GM12878 (cell line): ENCODE measurements around the gene H2AZ1. TPM values are rescaled to one million over a fixed set of nuclear protein-coding genes. Genes with fewer than 3 reads are reported as not detected.

Experiments used
- ATAC-seq: fragments of 200-7000 bp; cut with Tn5 transposase; 3 replicates; pipeline ENCODE4 v1.9.1; 2020; ENCODE audit warnings: mild to moderate bottlenecking, moderate library complexity
- BruUV-seq: library from RNA; stranded (reverse); fragments of 400-500 nt; replicated peaks from 2 replicates; lab custom pipeline; 2021; lab: Mats Ljungman, UMichigan
- CTCF ChIA-PET: fragments of 300-600 bp; sonication (Branson Sonifier 250); formaldehyde crosslinking; extraction: SDS; loops from one replicate; lab custom pipeline; 2021; ENCODE audit warnings: inconsistent platforms; lab: Yijun Ruan, JAX
- POLR2A ChIA-PET: fragments of 350-600 bp; formaldehyde crosslinking; extraction: SDS; loops from one replicate; lab custom pipeline; 2021; ENCODE audit warnings: inconsistent platforms; lab: Charles Lee
- RAD21 ChIA-PET: fragments of 300-600 bp; sonication (Branson Sonifier 250); formaldehyde crosslinking; loops from one replicate; lab custom pipeline; 2023; ENCODE audit warnings: antibody characterized with exemption; ENCODE audit not compliant: unreplicated experiment; lab: Charles Lee
- SMC1A ChIA-PET: fragments of 300-600 bp; sonication (Branson Sonifier 250); formaldehyde crosslinking; loops from one replicate; lab custom pipeline; 2023; ENCODE audit not compliant: unreplicated experiment, uncharacterized antibody; lab: Charles Lee
- DNase-seq: peaks from one replicate; pipeline ENCODE4 v3.0.0-alpha.2; 2011; ENCODE audit warnings: low read depth, low spot score
- FAIRE-seq: peaks from 3 replicates; lab custom pipeline; 2011; peaks lifted over from hg19 to GRCh38; lab: Jason Lieb, UNC
- H2AFZ ChIP-seq: 2 replicates; pipeline ENCODE4 v1.6.0; 2011; ENCODE audit warnings: low read depth, low read length, control low read depth; ENCODE audit not compliant: control insufficient read depth
- H3K27ac ChIP-seq: 2 replicates; pipeline ENCODE4 v1.5.1; 2011; ENCODE audit warnings: control low read depth; ENCODE audit not compliant: control insufficient read depth, insufficient read depth
- H3K27me3 ChIP-seq, 2 experiments: replicated peaks in 1 of 2; 2 replicates each; pipeline versions ENCODE4 v1.6.0 to v1.6.1; 2011; ENCODE audit warnings: low read length in 1 of 2; ENCODE audit not compliant: control insufficient read depth in 2 of 2, insufficient read depth in 2 of 2
- H3K36me3 ChIP-seq, 2 experiments: 2 replicates each; pipeline ENCODE4 v1.5.1; 2011; ENCODE audit warnings: low read length in 1 of 2; ENCODE audit not compliant: control insufficient read depth in 2 of 2, insufficient read depth in 2 of 2
- H3K4me1 ChIP-seq: 2 replicates; pipeline ENCODE4 v1.6.1; 2011; ENCODE audit warnings: mild to moderate bottlenecking, low read length, moderate library complexity, mixed read lengths; ENCODE audit not compliant: control insufficient read depth, insufficient read depth
- H3K4me2 ChIP-seq: 2 replicates; pipeline ENCODE4 v1.6.0; 2011; ENCODE audit warnings: control low read depth; ENCODE audit not compliant: control insufficient read depth, insufficient read depth
- H3K4me3 ChIP-seq: fragments of 200-600 bp; sonication (generic); 2 replicates; pipeline ENCODE4 v1.5.1; 2016
- H3K79me2 ChIP-seq: 2 replicates; pipeline ENCODE4 v1.6.0; 2011; ENCODE audit warnings: low read length; ENCODE audit not compliant: control insufficient read depth, insufficient read depth
- H3K9ac ChIP-seq: 2 replicates; pipeline ENCODE4 v1.8.0; 2011; ENCODE audit warnings: low read length, control low read depth, mixed read lengths; ENCODE audit not compliant: control insufficient read depth, insufficient read depth
- H3K9me3 ChIP-seq: replicated peaks from 3 replicates; pipeline ENCODE4 v1.5.1; 2011; ENCODE audit warnings: mild to moderate bottlenecking, low read length; ENCODE audit not compliant: control insufficient read depth, insufficient read depth
- H4K20me1 ChIP-seq: 2 replicates; pipeline ENCODE4 v1.6.0; 2011; ENCODE audit not compliant: control insufficient read depth, insufficient read depth
- JUNB ChIP-seq: IDR thresholded peaks from 2 replicates; pipeline ENCODE4 v1.6.1; 2016; ENCODE audit warnings: antibody characterized with exemption, mild to moderate bottlenecking
- NFIC ChIP-seq: IDR thresholded peaks from 2 replicates; pipeline ENCODE4 v1.6.1; 2012; ENCODE audit warnings: low read depth, mild to moderate bottlenecking, inconsistent platforms, low read length, moderate library complexity
- POLR2A ChIP-seq: IDR thresholded peaks from 2 replicates; pipeline ENCODE4 v1.6.1; 2011; ENCODE audit warnings: low read depth, mild to moderate bottlenecking, low read length
- RAD21 ChIP-seq: IDR thresholded peaks from 2 replicates; pipeline ENCODE4 v1.6.1; 2011; ENCODE audit warnings: mild to moderate bottlenecking, low read depth, low read length, moderate library complexity; ENCODE audit not compliant: insufficient read depth
- RBBP5 ChIP-seq: fragments of 200-600 bp; sonication (generic); conservative IDR thresholded peaks from 2 replicates; pipeline ENCODE4 v1.6.1; 2016
- SIX5 ChIP-seq: IDR thresholded peaks from 2 replicates; pipeline ENCODE4 v1.6.1; 2011; ENCODE audit warnings: mild to moderate bottlenecking, low read depth, low read length, moderate library complexity; ENCODE audit not compliant: severe bottlenecking
- SP1 ChIP-seq: IDR thresholded peaks from one replicate; pipeline ENCODE4 v1.6.1; 2011; ENCODE audit warnings: low read depth, low read length
- TAF1 ChIP-seq: IDR thresholded peaks from 2 replicates; pipeline ENCODE4 v1.6.1; 2011; ENCODE audit warnings: mild to moderate bottlenecking, low read depth, low read length, borderline replicate concordance
- ZNF274 ChIP-seq: IDR thresholded peaks from one replicate; pipeline ENCODE4 v1.8.0; 2011; ENCODE audit not compliant: insufficient read length, insufficient read depth
- WGBS: methylation state at CpG from one replicate; pipeline ENCODE4 v1.1.6; 2016; ENCODE audit warnings: low lambda C conversion rate; ENCODE audit not compliant: insufficient replicate concordance, insufficient coverage; ENCODE audit errors: missing lambda C conversion rate; 5-methylcytosine and 5-hydroxymethylcytosine counted together
- in situ Hi-C: fragments of 300-500 bp; cut with MboI; formaldehyde crosslinking; loops from 9 replicates; pipeline ENCODE4 v1.14.3; 2018; ENCODE audit warnings: mixed read lengths
- intact Hi-C: fragments of 100-400 bp; cut with micrococcal nuclease; formaldehyde crosslinking; loops from one replicate; pipeline ENCODE4 v1.14.2; 2022; ENCODE audit not compliant: unreplicated experiment
- polyA plus RNA-seq, 11 experiments: library from polyadenylated mRNA; depleted of rRNA in 4 of 11; unstranded in 6 of 11; stranded (reverse) in 5 of 11; fragments of >200 nt; fragmentation: Nextera tagmentation in 4 of 11; fragmentation: Illumina TruSeq in 1 of 11; extraction: Ambion mirVana in 4 of 11; extraction: Trizol in 1 of 11; gene quantifications; 1 replicate in 1 of 11; 2 replicates in 10 of 11; pipeline versions ENCODE4 v1.2.1 to v1.2.3, GENCODE V29; 2011 to 2016; ENCODE audit warnings: inconsistent platforms in 2 of 11, missing spikeins in 2 of 11, low read depth in 1 of 11
- total RNA-seq, 4 experiments: library from RNA; depleted of rRNA in 3 of 4; stranded (reverse); fragments of >200 nt in 3 of 4; fragmentation: Illumina TruSeq in 1 of 4; extraction: Trizol in 1 of 4; gene quantifications; 2 replicates each; pipeline versions ENCODE4 v1.2.1 to v1.2.3, GENCODE V29; 2013 to 2021
- TF ChIP-seq, protein P1 (sequence below), 3 experiments: IDR thresholded peaks in 2 of 3; conservative IDR thresholded peaks in 1 of 3; 2 replicates each; pipeline ENCODE4 v1.5.1; 2011; ENCODE audit warnings: low read depth in 3 of 3, low read length in 3 of 3, mild to moderate bottlenecking in 3 of 3, control low read depth in 2 of 3, moderate library complexity in 2 of 3, inconsistent platforms in 1 of 3, mixed read lengths in 1 of 3; ENCODE audit not compliant: control insufficient read depth in 2 of 3, insufficient read depth in 1 of 3; ENCODE audit errors: extremely low read depth in 1 of 3

H2AZ1 gene
- total and polyA plus RNA-seq, 10 of the 15 experiments (the other 5 are each of a cell fraction or from before 2014, with no cell fraction given): 652 to 4,800 (median 898) TPM

- Histone ChIP-seq H3K4me1 (no peaks in the 10 kb centered on the region), H3K27me3 (no peaks in the 10 kb centered on the region), H3K9ac (no peak overlapping the region), H3K9me3 (no peaks in the 10 kb centered on the region), H3K36me3 (no peaks in the 10 kb centered on the region), H3K4me3 (no peak overlapping the region), H4K20me1 (no peaks in the 10 kb centered on the region), H3K79me2 (no peaks in the 10 kb centered on the region), H2AFZ (peak overlapping the region; percentile 44; the same call in 1 of the 2 replicates), H3K27ac (no peak overlapping the region), H3K4me2 (peak overlapping the region; percentile 17; the same call in 1 of the 2 replicates)
- no TSS peak for BruUV-seq
- ChIA-PET SMC1A (interaction anchor here (0.6 to 2.8 kb wide), 25 partner anchors 9 to 1733 kb away, joined by 3 to 20 read pairs (median 5); no protein-coding TSS in a partner anchor), CTCF (interaction anchor here (0.6 to 4.3 kb wide), 37 partner anchors 8 to 1218 kb away, joined by 3 to 48 read pairs (median 5); no protein-coding TSS in a partner anchor), RAD21 (interaction anchor here (0.8 to 3.2 kb wide), 18 partner anchors 10 to 1899 kb away, joined by 3 to 28 read pairs (median 5); partner anchors contain the start of gene DNAJB14), POLR2A (interaction anchor here (0.6 kb wide), 1 partner anchor 1531 kb away, joined by 3 read pairs; no protein-coding TSS in a partner anchor)
- 20% methylated on average over 2 of the region's 2 CpGs for WGBS
- ATAC-seq (peak; percentile 73), FAIRE-seq (peak; percentile 86), DNase-seq (peak; percentile 2)
- TF ChIP-seq, protein P1, sequence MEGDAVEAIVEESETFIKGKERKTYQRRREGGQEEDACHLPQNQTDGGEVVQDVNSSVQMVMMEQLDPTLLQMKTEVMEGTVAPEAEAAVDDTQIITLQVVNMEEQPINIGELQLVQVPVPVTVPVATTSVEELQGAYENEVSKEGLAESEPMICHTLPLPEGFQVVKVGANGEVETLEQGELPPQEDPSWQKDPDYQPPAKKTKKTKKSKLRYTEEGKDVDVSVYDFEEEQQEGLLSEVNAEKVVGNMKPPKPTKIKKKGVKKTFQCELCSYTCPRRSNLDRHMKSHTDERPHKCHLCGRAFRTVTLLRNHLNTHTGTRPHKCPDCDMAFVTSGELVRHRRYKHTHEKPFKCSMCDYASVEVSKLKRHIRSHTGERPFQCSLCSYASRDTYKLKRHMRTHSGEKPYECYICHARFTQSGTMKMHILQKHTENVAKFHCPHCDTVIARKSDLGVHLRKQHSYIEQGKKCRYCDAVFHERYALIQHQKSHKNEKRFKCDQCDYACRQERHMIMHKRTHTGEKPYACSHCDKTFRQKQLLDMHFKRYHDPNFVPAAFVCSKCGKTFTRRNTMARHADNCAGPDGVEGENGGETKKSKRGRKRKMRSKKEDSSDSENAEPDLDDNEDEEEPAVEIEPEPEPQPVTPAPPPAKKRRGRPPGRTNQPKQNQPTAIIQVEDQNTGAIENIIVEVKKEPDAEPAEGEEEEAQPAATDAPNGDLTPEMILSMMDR (IDR thresholded peaks at IDR 0.05 in 2 of 3, conservative IDR thresholded peaks at IDR 0.05 in 1 of 3; ENCODE audit: control insufficient read depth in 2 of 3, extremely low read depth in 1 of 3, insufficient read depth in 1 of 3, low read depth in 3 of 3, low read length in 3 of 3): peak; percentile 19 to 45 (median 30); a peak in 3 of 6 replicates
- TF ChIP-seq ZNF274 (no peak), TAF1 (no peak), RBBP5 (no peak), NFIC (0 out of 2 replicates have a peak, but pooled peaks have one; percentile 38), RAD21 (peak; percentile 52), SIX5 (no peak), JUNB (peak; percentile 26; the same call in 1 of the 2 replicates), SP1 (no peak), POLR2A (no peak)
- in situ Hi-C loops: no loop called here
- intact Hi-C loops: loop anchor here (5.0 kb wide), 2 partner anchors 64 to 99 kb away; no protein-coding TSS in a partner anchor
Observed at GRCh38 chr4:99998062-99998867, 48.2 kb upstream of the H2AZ1 start.
